ENCODE measurements around the gene MORN1.

- no peak for TF ChIP-seq CTCF (IDR thresholded peaks at IDR 0.05)
- no peak for TF ChIP-seq POLR2A (IDR thresholded peaks at IDR 0.05)
Observed at GRCh38 chr1:2283371-2283990, 107.9 kb downstream of the MORN1 start.

Data from uterus (tissue), 2 donors.